IMR-90 (cell line): ENCODE results near the gene STX11. TPM values are rescaled to one million over a fixed set of nuclear protein-coding genes. Genes with fewer than 3 reads are reported as not detected.

Experiments
- ATAC-seq: fragments of 200-7000 bp; cut with Tn5 transposase; 2 replicates; pipeline ENCODE4 v1.9.1; 2020; ENCODE audit warnings: low read depth, mild to moderate bottlenecking, moderate library complexity
- BruUV-seq: library from RNA; stranded (reverse); fragments of 400-500 nt; replicated peaks from 2 replicates; lab custom pipeline; 2021; lab: Mats Ljungman, UMichigan
- CTCF ChIA-PET: fragments of 300-600 bp; formaldehyde crosslinking; extraction: SDS; loops from one replicate; lab custom pipeline; 2021; ENCODE audit warnings: antibody characterized with exemption; lab: Yijun Ruan, JAX
- POLR2A ChIA-PET: fragments of 300-600 bp; sonication (Branson Sonifier 250); formaldehyde crosslinking; loops from one replicate; lab custom pipeline; 2022; ENCODE audit warnings: antibody characterized with exemption; ENCODE audit not compliant: unreplicated experiment; lab: Charles Lee
- DNase-seq: peaks from one replicate; pipeline ENCODE4 v3.0.0; 2013
- H2AFZ ChIP-seq: replicated peaks from 2 replicates; pipeline ENCODE3; 2013; ENCODE audit warnings: low read length, mild to moderate bottlenecking; ENCODE audit not compliant: poor library complexity
- H2AK5ac ChIP-seq: 2 replicates; pipeline ENCODE4 v1.6.1; 2013; ENCODE audit warnings: low read depth, low read length, inconsistent platforms
- H2AK9ac ChIP-seq: replicated peaks from 2 replicates; pipeline ENCODE3; 2013; ENCODE audit warnings: mild to moderate bottlenecking, low read depth, low read length, moderate library complexity; ENCODE audit not compliant: poor library complexity
- H2BK120ac ChIP-seq: 2 replicates; pipeline ENCODE4 v1.6.1; 2013; ENCODE audit warnings: low read depth, low read length, inconsistent platforms
- H2BK15ac ChIP-seq: 3 replicates; pipeline ENCODE4 v1.6.1; 2013; ENCODE audit warnings: low read depth, low read length, inconsistent platforms
- H2BK20ac ChIP-seq: 2 replicates; pipeline ENCODE4 v1.6.1; 2013; ENCODE audit warnings: low read depth, mild to moderate bottlenecking, inconsistent platforms, low read length, moderate library complexity
- H2BK5ac ChIP-seq: 2 replicates; pipeline ENCODE4 v1.6.1; 2013; ENCODE audit warnings: mild to moderate bottlenecking, low read depth, low read length, inconsistent platforms; ENCODE audit not compliant: poor library complexity, severe bottlenecking
- H3K14ac ChIP-seq: replicated peaks from 2 replicates; pipeline ENCODE4 v1.6.1; 2013; ENCODE audit warnings: low read depth, low read length, inconsistent platforms
- H3K18ac ChIP-seq: 2 replicates; pipeline ENCODE4 v1.6.1; 2013; ENCODE audit warnings: low read depth, low read length, control low read depth
- H3K23ac ChIP-seq: 2 replicates; pipeline ENCODE4 v1.6.1; 2013; ENCODE audit warnings: low read depth, low read length, inconsistent platforms
- H3K27ac ChIP-seq: 2 replicates; pipeline ENCODE4 v1.5.1; 2013; ENCODE audit warnings: mild to moderate bottlenecking, control low read depth, low read length; ENCODE audit not compliant: insufficient read depth
- H3K27me3 ChIP-seq: 2 replicates; pipeline ENCODE4 v1.6.1; 2013; ENCODE audit warnings: low read length; ENCODE audit not compliant: control insufficient read depth, insufficient read depth
- H3K36me3 ChIP-seq: 2 replicates; pipeline ENCODE4 v1.6.1; 2013; ENCODE audit warnings: low read length, mixed read lengths; ENCODE audit not compliant: control insufficient read depth, insufficient read depth
- H3K4ac ChIP-seq: 2 replicates; pipeline ENCODE4 v1.6.1; 2013; ENCODE audit warnings: low read depth, low read length, inconsistent platforms
- H3K4me1 ChIP-seq: 2 replicates; pipeline ENCODE4 v1.6.1; 2013; ENCODE audit warnings: low read length, mixed read lengths; ENCODE audit not compliant: control insufficient read depth, insufficient read depth
- H3K4me2 ChIP-seq: 2 replicates; pipeline ENCODE4 v1.6.1; 2013; ENCODE audit warnings: low read depth, mild to moderate bottlenecking, control low read depth, low read length, moderate library complexity
- H3K4me3 ChIP-seq: 2 replicates; pipeline ENCODE4 v1.5.1; 2013; ENCODE audit warnings: low read depth, mild to moderate bottlenecking, control low read depth, low read length, moderate library complexity; ENCODE audit not compliant: insufficient read depth
- H3K56ac ChIP-seq: 2 replicates; pipeline ENCODE4 v1.6.1; 2013; ENCODE audit warnings: low read length, inconsistent platforms; ENCODE audit not compliant: insufficient read depth; ENCODE audit errors: extremely low read depth
- H3K79me1 ChIP-seq, 2 experiments: 2 replicates each; pipeline ENCODE4 v1.6.1; 2013; ENCODE audit warnings: low read length in 2 of 2, inconsistent platforms in 1 of 2, low read depth in 1 of 2
- H3K9ac ChIP-seq: 2 replicates; pipeline ENCODE4 v1.6.1; 2013; ENCODE audit warnings: low read depth, low read length, control low read depth
- H3K9me1 ChIP-seq: 2 replicates; pipeline ENCODE4 v1.6.1; 2013; ENCODE audit warnings: low read length, inconsistent platforms; ENCODE audit not compliant: insufficient read depth
- H3K9me3 ChIP-seq: 2 replicates; pipeline ENCODE4 v1.6.1; 2013; ENCODE audit warnings: low read length; ENCODE audit not compliant: control insufficient read depth, insufficient read depth
- H4K20me1 ChIP-seq: 2 replicates; pipeline ENCODE4 v1.6.1; 2013; ENCODE audit warnings: low read length, inconsistent platforms; ENCODE audit not compliant: insufficient read depth
- H4K5ac ChIP-seq: 2 replicates; pipeline ENCODE4 v1.6.1; 2013; ENCODE audit warnings: mild to moderate bottlenecking, low read depth, low read length, control low read depth
- H4K8ac ChIP-seq, 2 experiments: 2 replicates each; pipeline ENCODE4 v1.6.1; 2013; ENCODE audit warnings: low read depth in 2 of 2, low read length in 2 of 2, control low read depth in 1 of 2, inconsistent platforms in 1 of 2
- H4K91ac ChIP-seq: 2 replicates; pipeline ENCODE4 v1.6.1; 2013; ENCODE audit warnings: low read depth, low read length, inconsistent platforms; ENCODE audit not compliant: insufficient read depth
- BHLHE40 ChIP-seq: fragments of 150-350 bp; IDR thresholded peaks from 2 replicates; pipeline ENCODE4 v1.6.1; 2016; ENCODE audit warnings: mild to moderate bottlenecking, low read depth, low read length
- CEBPB ChIP-seq: IDR thresholded peaks from 2 replicates; pipeline ENCODE4 v1.6.1; 2012; ENCODE audit warnings: low read depth, low read length, improper control_type of control experiment
- CHD1 ChIP-seq: IDR thresholded peaks from 2 replicates; pipeline ENCODE4 v1.6.1; 2012; ENCODE audit warnings: low read depth, low read length, improper control_type of control experiment
- CTCF ChIP-seq: conservative IDR thresholded peaks from 2 replicates; pipeline ENCODE4 v1.5.1; 2012; ENCODE audit warnings: mild to moderate bottlenecking, low read depth, low read length, improper control_type of control experiment
- ELK1 ChIP-seq: fragments of 150-350 bp; IDR thresholded peaks from 2 replicates; pipeline ENCODE4 v1.6.1; 2016; ENCODE audit warnings: low read depth, mild to moderate bottlenecking, low read length, moderate library complexity, borderline replicate concordance
- FOS ChIP-seq: fragments of 150-350 bp; IDR thresholded peaks from 2 replicates; pipeline ENCODE4 v1.6.1; 2016; ENCODE audit warnings: low read depth, low read length
- MAFK ChIP-seq: IDR thresholded peaks from 2 replicates; pipeline ENCODE4 v1.6.1; 2012; ENCODE audit warnings: low read depth, low read length, improper control_type of control experiment
- MAZ ChIP-seq: IDR thresholded peaks from 2 replicates; pipeline ENCODE4 v1.6.1; 2012; ENCODE audit warnings: low read depth, mild to moderate bottlenecking, low read length, improper control_type of control experiment, moderate library complexity, borderline replicate concordance
- RAD21 ChIP-seq: IDR thresholded peaks from 2 replicates; pipeline ENCODE4 v1.6.1; 2012; ENCODE audit warnings: low read length, improper control_type of control experiment
- RCOR1 ChIP-seq: IDR thresholded peaks from 2 replicates; pipeline ENCODE4 v1.6.1; 2012; ENCODE audit warnings: mild to moderate bottlenecking, low read length, improper control_type of control experiment; ENCODE audit not compliant: insufficient replicate concordance
- SMC3 ChIP-seq: fragments of 150-350 bp; IDR thresholded peaks from 2 replicates; pipeline ENCODE4 v1.6.1; 2016; ENCODE audit warnings: low read depth, mild to moderate bottlenecking, antibody characterized with exemption, low read length, moderate library complexity
- WGBS, 2 experiments: methylation state at CpG; one replicate each; pipeline versions ENCODE4 v1.1.5 to v1.1.7; 2013; ENCODE audit warnings: missing lambda C conversion rate in 2 of 2; ENCODE audit not compliant: insufficient read length in 1 of 2; ENCODE audit errors: extremely low coverage in 2 of 2; 5-methylcytosine and 5-hydroxymethylcytosine counted together
- dilution Hi-C: fragments of 300-500 bp; cut with HindIII; formaldehyde crosslinking; loops from one replicate; pipeline ENCODE4 v1.14.3; 2018; ENCODE audit warnings: low sequenced_read_pairs; ENCODE audit not compliant: unreplicated experiment
- in situ Hi-C: fragments of 300-500 bp; cut with MboI; formaldehyde crosslinking; loops from 3 replicates; pipeline ENCODE4 v1.14.3; 2019; ENCODE audit warnings: low sequenced_read_pairs, inconsistent platforms, mixed read lengths
- intact Hi-C: fragments of 100-400 bp; cut with micrococcal nuclease; formaldehyde crosslinking; loops from 2 replicates; pipeline ENCODE4 v1.10.0; 2022
- polyA plus RNA-seq, 3 experiments: library from polyadenylated mRNA; depleted of rRNA; stranded (reverse); fragments of >200 nt; gene quantifications; 2 replicates each; pipeline ENCODE4 v1.2.3, GENCODE V29; 2012; ENCODE audit warnings: low replicate concordance in 1 of 3
- total RNA-seq: library from RNA; depleted of rRNA; stranded (reverse); fragments of >200 nt; gene quantifications from 2 replicates; pipeline ENCODE4 v1.2.3, GENCODE V29; 2012

The STX11 gene
- total and polyA plus RNA-seq, 2 of the 4 experiments (the other 2 are of a cell fraction) = 0.54 to 0.68 TPM

- no peak overlapping the region for H3K14ac ChIP-seq
- H2BK15ac ChIP-seq = no peak overlapping the region
- POLR2A ChIA-PET = no interaction called here
- no peak overlapping the region for H2BK120ac ChIP-seq
- no peaks in the 10 kb centered on the region for H3K36me3 ChIP-seq
- no peaks in the 10 kb centered on the region for H3K79me1 ChIP-seq
- no peak for ATAC-seq
- no peak overlapping the region for H2AK5ac ChIP-seq
- peaks cover 2% of the 10 kb centered on the region; the same call in 1 of the 2 replicates for H3K9me3 ChIP-seq
- H4K91ac ChIP-seq = no peak overlapping the region
- no peak overlapping the region for H4K5ac ChIP-seq
- H3K4me1 ChIP-seq = no peaks in the 10 kb centered on the region
- no peaks in the 10 kb centered on the region for H3K9me1 ChIP-seq
- TF ChIP-seq RAD21 (no peak), FOS (no peak), BHLHE40 (no peak), MAZ (no peak), CHD1 (no peak), MAFK (no peak), SMC3 (no peak), CTCF (no peak), RCOR1 (no peak), CEBPB (no peak), ELK1 (no peak)
- no peak overlapping the region for H3K18ac ChIP-seq
- H2BK20ac ChIP-seq = no peak overlapping the region
- intact Hi-C loops = no loop called here
- H3K4ac ChIP-seq = no peak overlapping the region
- dilution Hi-C loops = no loop called here
- DNase-seq = no peak
- H3K23ac ChIP-seq = no peak overlapping the region
- BruUV-seq = no TSS peak
- no peak overlapping the region for H3K56ac ChIP-seq
- no peaks in the 10 kb centered on the region for H4K20me1 ChIP-seq
- H3K27ac ChIP-seq = no peak overlapping the region
- no peak overlapping the region for H2BK5ac ChIP-seq
- H4K8ac ChIP-seq = no peak overlapping the region
- CTCF ChIA-PET = no interaction called here
- no peak overlapping the region for H3K4me3 ChIP-seq
- no peak overlapping the region for H3K4me2 ChIP-seq
- H3K9ac ChIP-seq = no peak overlapping the region
- no peak overlapping the region for H2AK9ac ChIP-seq
- WGBS, 2 experiments = no CpG with 5 or more reads among the region's 5 CpGs
- in situ Hi-C loops = no loop called here
- H2AFZ ChIP-seq = no peak overlapping the region
- H3K27me3 ChIP-seq = peaks cover 2% of the 10 kb centered on the region; the same call in 1 of the 2 replicates
These were observed 15.5 kb downstream of the STX11 start for GRCh38 chr6:144165784-144166183.
